Measurements from ENCODE around the gene HDAC8. TPM values are rescaled to one million over a fixed set of nuclear protein-coding genes. Genes with fewer than 3 reads are reported as not detected.

The HDAC8 gene
- total RNA-seq, 1 experiment from 2014 or later = 33.3 TPM

Other genes starting within 250 kb of the HDAC8 start
- gene PHKA1, start 141.5 kb upstream of the HDAC8 start, total RNA-seq (2014; rRNA removed; shearing (Covaris generic)) = 0.21 TPM in 1 of 2 replicates, not detected in the other
- not detected in 2 replicates for gene DMRTC1B, start 204.0 kb upstream of the HDAC8 start, total RNA-seq (2014; rRNA removed; shearing (Covaris generic))
- not detected in 2 replicates for gene FAM236B, start 209.8 kb upstream of the HDAC8 start, total RNA-seq (2014; rRNA removed; shearing (Covaris generic))
- gene FAM236D, start 235.4 kb upstream of the HDAC8 start, total RNA-seq (2014; rRNA removed; shearing (Covaris generic)) = not detected in 2 replicates